Measurements from ENCODE around the gene CCDC146. TPM values are rescaled to one million over a fixed set of nuclear protein-coding genes. Genes with fewer than 3 reads are reported as not detected.
"Not testable (repeated sequence)": the region's sequence is repeated elsewhere in the genome, so short reads cannot be mapped to it uniquely, and the experiment has no call there.

Gene CCDC146
- total RNA-seq, 1 experiment from 2014 or later, result 2.2 TPM

DNA sequence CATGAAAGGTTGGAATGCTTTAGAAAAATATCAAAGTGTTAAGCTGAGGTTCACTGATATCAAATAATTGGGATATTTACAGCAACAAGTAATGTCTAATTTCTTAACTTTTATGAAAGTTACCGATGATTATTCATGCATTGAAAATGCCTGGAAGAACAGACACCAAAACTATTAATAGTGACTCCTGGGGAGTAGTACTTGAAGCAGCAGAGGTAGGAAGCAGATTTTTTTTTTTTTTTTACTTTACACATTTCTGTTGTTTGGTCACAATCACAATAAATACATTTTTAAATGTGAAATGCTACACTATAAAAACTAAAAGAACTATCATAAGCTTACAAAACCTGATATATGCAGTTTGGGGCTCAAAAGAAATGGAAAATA, 147.7 kb downstream of the CCDC146 start:
- Histone ChIP-seq H3K9me3 (ENCODE audit: low read depth, low read length, poor library complexity, severe bottlenecking) (no peaks in the 10 kb centered on the region), H3K4me1 (ENCODE audit: insufficient read depth, low read length, poor library complexity, severe bottlenecking) (no peaks in the 10 kb centered on the region), H3K4me3 (ENCODE audit: low read depth, low read length, poor library complexity, severe bottlenecking) (no peak overlapping the region), H3K27me3 (replicated peaks; ENCODE audit: insufficient read depth, low read depth, low read length, poor library complexity) (no peaks in the 10 kb centered on the region), H3K27ac (ENCODE audit: low read depth, low read length, poor library complexity, severe bottlenecking) (no peak overlapping the region), H3K36me3 (ENCODE audit: insufficient read depth, low read length, poor library complexity, severe bottlenecking) (no peaks in the 10 kb centered on the region)
- DNase-seq (ENCODE audit: low spot score), result no peak
- CTCF ChIA-PET, result no interaction called here
- POLR2A ChIA-PET (ENCODE audit: low non-redundant PET), result no interaction called here
- TF ChIP-seq, protein P1, sequence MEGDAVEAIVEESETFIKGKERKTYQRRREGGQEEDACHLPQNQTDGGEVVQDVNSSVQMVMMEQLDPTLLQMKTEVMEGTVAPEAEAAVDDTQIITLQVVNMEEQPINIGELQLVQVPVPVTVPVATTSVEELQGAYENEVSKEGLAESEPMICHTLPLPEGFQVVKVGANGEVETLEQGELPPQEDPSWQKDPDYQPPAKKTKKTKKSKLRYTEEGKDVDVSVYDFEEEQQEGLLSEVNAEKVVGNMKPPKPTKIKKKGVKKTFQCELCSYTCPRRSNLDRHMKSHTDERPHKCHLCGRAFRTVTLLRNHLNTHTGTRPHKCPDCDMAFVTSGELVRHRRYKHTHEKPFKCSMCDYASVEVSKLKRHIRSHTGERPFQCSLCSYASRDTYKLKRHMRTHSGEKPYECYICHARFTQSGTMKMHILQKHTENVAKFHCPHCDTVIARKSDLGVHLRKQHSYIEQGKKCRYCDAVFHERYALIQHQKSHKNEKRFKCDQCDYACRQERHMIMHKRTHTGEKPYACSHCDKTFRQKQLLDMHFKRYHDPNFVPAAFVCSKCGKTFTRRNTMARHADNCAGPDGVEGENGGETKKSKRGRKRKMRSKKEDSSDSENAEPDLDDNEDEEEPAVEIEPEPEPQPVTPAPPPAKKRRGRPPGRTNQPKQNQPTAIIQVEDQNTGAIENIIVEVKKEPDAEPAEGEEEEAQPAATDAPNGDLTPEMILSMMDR (conservative IDR thresholded peaks at IDR 0.05; ENCODE audit: low read depth, low read length), result no peak
- TF ChIP-seq EZH2 (IDR thresholded peaks at IDR 0.05; ENCODE audit: borderline replicate concordance, low read depth, low read length, poor library complexity, severe bottlenecking), result no peak
- intact Hi-C loops (cut with micrococcal nuclease; ENCODE audit: unreplicated experiment), result no loop called here
- no TSS peak for BruUV-seq (replicated peaks)

DNA sequence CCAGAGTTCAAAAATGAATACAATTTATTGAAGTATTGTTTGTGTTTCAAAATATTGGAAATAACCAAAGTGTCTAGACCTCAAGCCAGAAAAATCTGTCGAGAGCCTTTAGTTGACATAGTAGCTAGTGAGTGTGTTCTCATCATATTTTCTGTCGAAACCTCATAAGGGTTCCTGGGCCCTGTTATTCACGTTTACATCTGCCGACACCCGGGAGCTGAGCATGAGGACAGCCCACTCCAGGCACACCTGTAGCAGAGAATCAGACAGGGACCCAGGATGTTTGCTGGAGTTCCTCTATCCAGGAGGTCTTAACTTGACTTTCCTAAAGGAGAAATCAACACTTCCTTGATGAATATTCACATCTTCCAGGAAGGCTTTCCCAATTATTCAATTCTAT, 149.4 kb downstream of the CCDC146 start:
- Histone ChIP-seq H3K4me3 (ENCODE audit: low read depth, low read length, poor library complexity, severe bottlenecking) (no peak overlapping the region), H3K9me3 (ENCODE audit: low read depth, low read length, poor library complexity, severe bottlenecking) (no peaks in the 10 kb centered on the region), H3K27me3 (replicated peaks; ENCODE audit: insufficient read depth, low read depth, low read length, poor library complexity) (no peaks in the 10 kb centered on the region), H3K36me3 (ENCODE audit: insufficient read depth, low read length, poor library complexity, severe bottlenecking) (no peaks in the 10 kb centered on the region), H3K27ac (ENCODE audit: low read depth, low read length, poor library complexity, severe bottlenecking) (no peak overlapping the region), H3K4me1 (ENCODE audit: insufficient read depth, low read length, poor library complexity, severe bottlenecking) (no peaks in the 10 kb centered on the region)
- DNase-seq (ENCODE audit: low spot score), result no peak
- TF ChIP-seq, protein P1 (conservative IDR thresholded peaks at IDR 0.05; ENCODE audit: low read depth, low read length), result no peak
- no peak for TF ChIP-seq EZH2 (IDR thresholded peaks at IDR 0.05; ENCODE audit: borderline replicate concordance, low read depth, low read length, poor library complexity, severe bottlenecking)
- ChIA-PET CTCF (no interaction called here), POLR2A (ENCODE audit: low non-redundant PET) (interaction anchor here (0.6 kb wide), 1 partner anchor 96 kb away, joined by 4 read pairs; no protein-coding TSS in a partner anchor)
- BruUV-seq (replicated peaks), result no TSS peak
- intact Hi-C loops (cut with micrococcal nuclease; ENCODE audit: unreplicated experiment), result no loop called here

DNA sequence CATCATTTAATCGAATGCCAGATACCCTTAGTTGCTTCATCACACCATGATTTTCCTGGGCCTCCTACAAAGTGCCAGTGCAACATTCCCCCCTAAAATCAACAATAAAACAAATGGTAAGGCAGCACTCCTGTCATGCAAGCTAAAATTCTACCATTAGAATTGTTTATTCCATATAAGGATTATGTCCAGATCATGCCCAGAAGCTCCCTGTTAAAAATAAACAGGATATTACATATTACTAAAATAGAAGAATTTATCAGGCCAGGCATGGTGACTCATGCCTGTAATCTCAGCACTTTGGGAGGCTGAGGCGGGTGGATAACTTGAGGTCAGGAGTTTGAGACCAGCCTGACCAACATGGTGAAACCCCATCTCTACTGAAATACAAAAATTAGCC, 153.2 kb downstream of the CCDC146 start:
- BruUV-seq (replicated peaks); H3K27me3 ChIP-seq (replicated peaks; ENCODE audit: insufficient read depth, low read depth, low read length, poor library complexity); CTCF ChIA-PET; H3K9me3 ChIP-seq (ENCODE audit: low read depth, low read length, poor library complexity, severe bottlenecking); intact Hi-C loops (cut with micrococcal nuclease; ENCODE audit: unreplicated experiment); DNase-seq (ENCODE audit: low spot score); H3K4me1 ChIP-seq (ENCODE audit: insufficient read depth, low read length, poor library complexity, severe bottlenecking); H3K27ac ChIP-seq (ENCODE audit: low read depth, low read length, poor library complexity, severe bottlenecking); H3K36me3 ChIP-seq (ENCODE audit: insufficient read depth, low read length, poor library complexity, severe bottlenecking); H3K4me3 ChIP-seq (ENCODE audit: low read depth, low read length, poor library complexity, severe bottlenecking): not testable (repeated sequence)
- POLR2A ChIA-PET (ENCODE audit: low non-redundant PET), result interaction anchor here (0.7 kb wide), 1 partner anchor 94 kb away, joined by 3 read pairs; no protein-coding TSS in a partner anchor

DNA sequence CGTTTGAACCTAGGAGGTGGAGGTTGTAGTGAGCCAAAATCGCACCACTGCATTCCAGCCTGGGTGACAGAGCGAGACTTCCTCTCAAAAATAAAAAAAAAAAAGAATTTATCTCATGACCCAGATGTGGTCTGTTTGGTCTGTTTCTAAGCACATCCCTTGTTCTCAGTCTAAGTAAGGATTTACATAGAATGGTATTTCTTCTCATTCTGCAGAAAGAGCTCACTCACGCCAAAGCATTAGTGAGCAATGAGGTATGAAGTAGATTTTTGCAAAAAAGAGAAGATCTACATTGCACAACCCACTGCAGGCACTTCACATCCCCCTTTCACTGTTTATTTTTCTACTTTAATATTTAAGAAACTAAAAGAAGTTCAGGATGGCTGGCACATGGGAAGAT, 153.7 kb downstream of the CCDC146 start:
- H3K27ac ChIP-seq (ENCODE audit: low read depth, low read length, poor library complexity, severe bottlenecking), result no peak overlapping the region
- BruUV-seq (replicated peaks), result no TSS peak
- H3K4me3 ChIP-seq (ENCODE audit: low read depth, low read length, poor library complexity, severe bottlenecking), result no peak overlapping the region
- no peak for DNase-seq (ENCODE audit: low spot score)
- H3K27me3 ChIP-seq (replicated peaks; ENCODE audit: insufficient read depth, low read depth, low read length, poor library complexity), result no peaks in the 10 kb centered on the region
- H3K36me3 ChIP-seq (ENCODE audit: insufficient read depth, low read length, poor library complexity, severe bottlenecking), result no peaks in the 10 kb centered on the region
- TF ChIP-seq EZH2 (IDR thresholded peaks at IDR 0.05; ENCODE audit: borderline replicate concordance, low read depth, low read length, poor library complexity, severe bottlenecking), result no peak
- TF ChIP-seq, protein P1 (conservative IDR thresholded peaks at IDR 0.05; ENCODE audit: low read depth, low read length), result no peak
- POLR2A ChIA-PET (ENCODE audit: low non-redundant PET), result interaction anchor here (0.7 kb wide), 1 partner anchor 93 kb away, joined by 3 read pairs; no protein-coding TSS in a partner anchor
- no peaks in the 10 kb centered on the region for H3K9me3 ChIP-seq (ENCODE audit: low read depth, low read length, poor library complexity, severe bottlenecking)
- intact Hi-C loops (cut with micrococcal nuclease; ENCODE audit: unreplicated experiment), result no loop called here
- no peaks in the 10 kb centered on the region for H3K4me1 ChIP-seq (ENCODE audit: insufficient read depth, low read length, poor library complexity, severe bottlenecking)
- CTCF ChIA-PET, result no interaction called here

Measured in A673 (cell line).